CD4-positive, alpha-beta T cell (primary cell): ENCODE measurements around the gene CENPS. TPM values are rescaled to one million over a fixed set of nuclear protein-coding genes. Genes with fewer than 3 reads are reported as not detected.

ENCODE experiments used
- ATAC-seq: fragments of 200-7000 bp; cut with Tn5 transposase; one replicate; pipeline ENCODE4 v1.10.0; 2022; ENCODE audit warnings: mild to moderate bottlenecking; ENCODE audit not compliant: poor library complexity
- CTCF ChIA-PET: fragments of 350-600 bp; sonication (Branson Sonifier 250); formaldehyde crosslinking; loops from one replicate; lab custom pipeline; 2021; ENCODE audit warnings: antibody characterized with exemption, inconsistent platforms; lab: Charles Lee
- POLR2A ChIA-PET: fragments of 350-600 bp; sonication (Branson Sonifier 250); formaldehyde crosslinking; loops from one replicate; lab custom pipeline; 2021; ENCODE audit warnings: antibody characterized with exemption, inconsistent platforms; lab: Charles Lee
- DNase-seq, 14 experiments: peaks; one replicate each; pipeline ENCODE4 v3.0.0-alpha.2; 2013 to 2020; ENCODE audit warnings: mixed read lengths in 2 of 14
- H3K27ac ChIP-seq, 2 donors: one replicate each; pipeline versions ENCODE4 v1.5.1 to v1.7.0; 2013; ENCODE audit warnings: low read length in 2 of 2, low read depth in 1 of 2, mild to moderate bottlenecking in 1 of 2
- H3K27me3 ChIP-seq, 2 experiments: 1 replicate in 1 of 2; 2 replicates in 1 of 2; pipeline versions ENCODE4 v1.6.1 to v1.7.0; 2013; ENCODE audit warnings: low read length in 2 of 2, control low read depth in 1 of 2, mild to moderate bottlenecking in 1 of 2, moderate library complexity in 1 of 2; ENCODE audit not compliant: insufficient read depth in 2 of 2, control insufficient read depth in 1 of 2
- H3K36me3 ChIP-seq: one replicate; pipeline ENCODE4 v1.6.1; 2013; ENCODE audit warnings: low read length, control low read depth; ENCODE audit not compliant: insufficient read depth
- H3K4me1 ChIP-seq: one replicate; pipeline ENCODE4 v1.6.1; 2013; ENCODE audit warnings: low read length, control low read depth; ENCODE audit not compliant: insufficient read depth
- H3K4me3 ChIP-seq: one replicate; pipeline ENCODE4 v1.5.1; 2013; ENCODE audit warnings: mild to moderate bottlenecking, low read length, moderate library complexity
- H3K9me3 ChIP-seq, 2 experiments: 1 replicate in 1 of 2; 2 replicates in 1 of 2; pipeline versions ENCODE4 v1.6.1 to v1.7.0; 2013; ENCODE audit warnings: low read length in 2 of 2, mild to moderate bottlenecking in 2 of 2, control low read depth in 1 of 2, moderate library complexity in 1 of 2; ENCODE audit not compliant: control insufficient read depth in 1 of 2, insufficient read depth in 1 of 2
- H3K27ac Mint-ChIP-seq: one replicate; pipeline ENCODE4 v1.8.0; 2020; ENCODE audit warnings: mixed read lengths
- H3K27me3 Mint-ChIP-seq: one replicate; pipeline ENCODE4 v1.8.0; 2021; ENCODE audit warnings: mixed read lengths
- H3K36me3 Mint-ChIP-seq: one replicate; pipeline ENCODE4 v1.8.0; 2021; ENCODE audit warnings: low read depth, mixed read lengths
- H3K4me1 Mint-ChIP-seq: one replicate; pipeline ENCODE4 v1.8.0; 2021; ENCODE audit warnings: low read depth, mixed read lengths
- H3K4me3 Mint-ChIP-seq: one replicate; pipeline ENCODE4 v1.8.0; 2020; ENCODE audit warnings: mild to moderate bottlenecking, mixed read lengths
- H3K9me3 Mint-ChIP-seq: one replicate; pipeline ENCODE4 v1.8.0; 2020; ENCODE audit warnings: mixed read lengths
- intact Hi-C, 2 experiments: fragments of 100-400 bp; cut with DNase I in 1 of 2; cut with micrococcal nuclease in 1 of 2; formaldehyde crosslinking; loops; one replicate each; pipeline versions ENCODE4 v1.15.1 to v1.9.0; 2023 to 2025; cut with DNase I, micrococcal nuclease
- total RNA-seq, 174 experiments: library from RNA in 2 of 174; stranded (reverse) in 2 of 174; gene quantifications; one replicate each; pipeline ENCODE4 v1.2.3 and lab custom pipeline; 2021 to 2026
- TF ChIP-seq, protein P1 (sequence below): fragments of 200-600 bp; IDR thresholded peaks from one replicate; pipeline ENCODE4 v1.8.0; 2022; ENCODE audit warnings: antibody characterized with exemption, mild to moderate bottlenecking

Gene CENPS
- total RNA-seq, 2 experiments from 2014 or later = 3.7 to 4.0 TPM

DNA sequence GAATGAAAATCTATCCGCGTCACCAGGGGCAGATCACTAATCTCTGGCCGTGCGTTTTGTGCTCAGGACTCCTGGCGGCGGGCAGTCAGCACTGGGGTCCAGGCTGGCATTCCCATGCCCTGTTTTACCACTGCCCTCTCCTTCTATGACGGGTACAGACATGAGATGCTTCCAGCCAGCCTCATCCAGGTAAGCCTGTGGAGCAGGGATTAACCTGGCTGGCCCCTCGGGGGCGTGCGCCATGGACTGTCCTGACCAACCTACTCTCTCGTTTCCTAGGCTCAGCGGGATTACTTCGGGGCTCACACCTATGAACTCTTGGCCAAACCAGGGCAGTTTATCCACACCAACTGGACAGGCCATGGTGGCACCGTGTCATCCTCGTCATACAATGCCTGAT lies 10.9 kb upstream of the CENPS start:
- Mint-ChIP-seq H3K27me3 (no peaks in the 10 kb centered on the region), H3K4me3 (no peak overlapping the region), H3K9me3 (no peaks in the 10 kb centered on the region), H3K36me3 (peaks cover 61% of the 10 kb centered on the region), H3K27ac (no peak overlapping the region), H3K4me1 (peaks cover 5% of the 10 kb centered on the region)
- Histone ChIP-seq H3K9me3 (no peaks in the 10 kb centered on the region), H3K27me3 (no peaks in the 10 kb centered on the region), H3K27ac (no peak overlapping the region), H3K36me3 (peaks cover 31% of the 10 kb centered on the region), H3K4me3 (no peak overlapping the region), H3K4me1 (peaks cover 6% of the 10 kb centered on the region)
- intact Hi-C loops = no loop called here
- ChIA-PET CTCF (no interaction called here), POLR2A (no interaction called here)
- TF ChIP-seq, protein P1, sequence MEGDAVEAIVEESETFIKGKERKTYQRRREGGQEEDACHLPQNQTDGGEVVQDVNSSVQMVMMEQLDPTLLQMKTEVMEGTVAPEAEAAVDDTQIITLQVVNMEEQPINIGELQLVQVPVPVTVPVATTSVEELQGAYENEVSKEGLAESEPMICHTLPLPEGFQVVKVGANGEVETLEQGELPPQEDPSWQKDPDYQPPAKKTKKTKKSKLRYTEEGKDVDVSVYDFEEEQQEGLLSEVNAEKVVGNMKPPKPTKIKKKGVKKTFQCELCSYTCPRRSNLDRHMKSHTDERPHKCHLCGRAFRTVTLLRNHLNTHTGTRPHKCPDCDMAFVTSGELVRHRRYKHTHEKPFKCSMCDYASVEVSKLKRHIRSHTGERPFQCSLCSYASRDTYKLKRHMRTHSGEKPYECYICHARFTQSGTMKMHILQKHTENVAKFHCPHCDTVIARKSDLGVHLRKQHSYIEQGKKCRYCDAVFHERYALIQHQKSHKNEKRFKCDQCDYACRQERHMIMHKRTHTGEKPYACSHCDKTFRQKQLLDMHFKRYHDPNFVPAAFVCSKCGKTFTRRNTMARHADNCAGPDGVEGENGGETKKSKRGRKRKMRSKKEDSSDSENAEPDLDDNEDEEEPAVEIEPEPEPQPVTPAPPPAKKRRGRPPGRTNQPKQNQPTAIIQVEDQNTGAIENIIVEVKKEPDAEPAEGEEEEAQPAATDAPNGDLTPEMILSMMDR = no peak
- ATAC-seq = no peak
- DNase-seq = no peak

DNA sequence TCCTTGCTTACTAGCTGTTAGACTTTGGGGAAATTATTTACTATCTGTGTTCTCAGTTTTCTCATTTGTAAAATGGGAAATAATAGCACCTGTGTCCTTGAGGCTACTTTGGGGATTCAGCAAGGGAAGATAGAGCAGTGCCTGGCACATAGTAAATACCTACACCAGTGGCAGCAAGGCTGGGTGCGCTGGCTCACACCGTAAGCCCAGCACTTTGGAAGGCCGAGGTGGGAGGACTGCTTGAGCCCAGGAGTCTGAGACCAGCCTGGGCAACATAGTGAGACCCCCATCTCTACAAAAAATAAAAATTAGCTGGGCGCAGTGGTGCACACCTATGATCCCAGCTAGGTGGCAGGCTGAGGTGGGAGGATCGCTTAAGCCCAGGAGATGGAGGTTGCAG lies 8.6 kb upstream of the CENPS start:
- POLR2A ChIA-PET = no interaction called here
- no peaks in the 10 kb centered on the region for H3K9me3 Mint-ChIP-seq
- Histone ChIP-seq H3K27ac (no peak overlapping the region), H3K27me3 (no peaks in the 10 kb centered on the region), H3K4me1 (no peaks in the 10 kb centered on the region), H3K9me3 (no peaks in the 10 kb centered on the region), H3K4me3 (no peak overlapping the region), H3K36me3 (peaks cover 27% of the 10 kb centered on the region)
- TF ChIP-seq, protein P1 = no peak
- peaks cover 41% of the 10 kb centered on the region for H3K36me3 Mint-ChIP-seq
- CTCF ChIA-PET = no interaction called here
- H3K4me3 Mint-ChIP-seq = no peak overlapping the region
- H3K27me3 Mint-ChIP-seq = no peaks in the 10 kb centered on the region
- H3K27ac Mint-ChIP-seq = no peak overlapping the region
- ATAC-seq = no peak
- intact Hi-C loops = no loop called here
- H3K4me1 Mint-ChIP-seq = no peaks in the 10 kb centered on the region
- DNase-seq = no peak

GRCh38 chr1:10424034-10424433 lies 6.2 kb upstream of the CENPS start:
- ChIA-PET POLR2A (no interaction called here), CTCF (no interaction called here)
- H3K27ac Mint-ChIP-seq = no peak overlapping the region

More at GRCh38 chr1:10424034-10424433, 6.2 kb upstream of the CENPS start:
- TF ChIP-seq, protein P1 = no peak
- H3K4me1 Mint-ChIP-seq = peaks cover 5% of the 10 kb centered on the region
- intact Hi-C loops = no loop called here
- Histone ChIP-seq H3K27ac (no peak overlapping the region), H3K9me3 (no peaks in the 10 kb centered on the region), H3K27me3 (no peaks in the 10 kb centered on the region), H3K36me3 (peaks cover 11% of the 10 kb centered on the region), H3K4me1 (peaks cover 9% of the 10 kb centered on the region), H3K4me3 (no peak overlapping the region)
- DNase-seq (no peak), ATAC-seq (no peak)
- peaks cover 20% of the 10 kb centered on the region for H3K36me3 Mint-ChIP-seq
- no peaks in the 10 kb centered on the region for H3K9me3 Mint-ChIP-seq
- H3K4me3 Mint-ChIP-seq = no peak overlapping the region
- no peaks in the 10 kb centered on the region for H3K27me3 Mint-ChIP-seq
